Cardiac fibroblast (primary cell): ENCODE results near the gene ZNF628.

Source experiments
- DNase-seq, 2 donors: peaks; one replicate each; pipeline versions ENCODE4 v3.0.0 to v3.0.0-alpha.2; 2010; ENCODE audit warnings: low read depth in 2 of 2
- H3K4me3 ChIP-seq, 2 donors: replicated peaks in 1 of 2; 1 replicate in 1 of 2; 2 replicates in 1 of 2; pipeline ENCODE4 v1.5.1; 2011; ENCODE audit warnings: low read depth in 2 of 2, low read length in 2 of 2, mild to moderate bottlenecking in 2 of 2, moderate library complexity in 1 of 2
- TF ChIP-seq, protein P1 (sequence below): IDR thresholded peaks from one replicate; pipeline ENCODE4 v1.5.1; 2011; ENCODE audit warnings: low read depth, mild to moderate bottlenecking, low read length, inconsistent platforms

The ZNF628 gene

DNA sequence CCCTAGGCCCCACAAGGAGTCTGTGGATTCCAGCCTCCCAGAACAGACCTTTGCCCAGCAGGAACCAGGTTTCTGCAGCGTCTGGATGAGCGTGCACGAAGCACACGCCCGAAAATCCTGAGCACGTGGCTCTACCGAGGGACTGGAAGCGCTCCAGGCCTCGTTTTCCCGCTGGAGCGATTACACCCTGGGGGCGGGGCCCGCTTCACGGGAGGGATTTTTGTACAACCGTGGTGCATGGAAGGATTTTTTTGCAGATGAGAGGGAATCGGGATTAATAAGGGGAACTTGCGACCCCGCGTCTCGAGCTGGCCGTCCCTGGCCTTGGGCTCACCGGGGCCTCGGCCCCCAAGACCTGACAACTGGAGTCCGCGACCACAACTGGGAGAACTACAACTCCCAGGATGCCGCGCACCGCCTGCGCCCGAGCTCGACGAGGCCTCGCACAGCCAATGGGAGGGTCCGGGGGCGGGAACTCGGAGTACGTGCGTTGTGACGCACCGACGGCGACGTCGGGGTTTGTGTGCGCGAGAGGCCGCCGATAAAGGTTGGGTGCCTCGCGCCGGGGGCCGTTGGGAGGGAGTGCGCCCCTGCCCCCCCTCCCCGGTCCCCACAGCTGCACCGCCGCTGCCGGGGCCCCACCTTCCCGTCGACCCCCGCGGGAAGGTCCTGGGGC is at the start of gene ZNF628:
Gene ZNF628, plus strand, starts transcription at position 518 of the 676 bp plus-strand sequence. CDS start 3,294 bp downstream, outside the sequence.
- TF ChIP-seq, protein P1, sequence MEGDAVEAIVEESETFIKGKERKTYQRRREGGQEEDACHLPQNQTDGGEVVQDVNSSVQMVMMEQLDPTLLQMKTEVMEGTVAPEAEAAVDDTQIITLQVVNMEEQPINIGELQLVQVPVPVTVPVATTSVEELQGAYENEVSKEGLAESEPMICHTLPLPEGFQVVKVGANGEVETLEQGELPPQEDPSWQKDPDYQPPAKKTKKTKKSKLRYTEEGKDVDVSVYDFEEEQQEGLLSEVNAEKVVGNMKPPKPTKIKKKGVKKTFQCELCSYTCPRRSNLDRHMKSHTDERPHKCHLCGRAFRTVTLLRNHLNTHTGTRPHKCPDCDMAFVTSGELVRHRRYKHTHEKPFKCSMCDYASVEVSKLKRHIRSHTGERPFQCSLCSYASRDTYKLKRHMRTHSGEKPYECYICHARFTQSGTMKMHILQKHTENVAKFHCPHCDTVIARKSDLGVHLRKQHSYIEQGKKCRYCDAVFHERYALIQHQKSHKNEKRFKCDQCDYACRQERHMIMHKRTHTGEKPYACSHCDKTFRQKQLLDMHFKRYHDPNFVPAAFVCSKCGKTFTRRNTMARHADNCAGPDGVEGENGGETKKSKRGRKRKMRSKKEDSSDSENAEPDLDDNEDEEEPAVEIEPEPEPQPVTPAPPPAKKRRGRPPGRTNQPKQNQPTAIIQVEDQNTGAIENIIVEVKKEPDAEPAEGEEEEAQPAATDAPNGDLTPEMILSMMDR, result no peak
- H3K4me3 ChIP-seq, result peak within 1 kb of the TSS; percentile 53 to 66
- peak; percentile 98 for DNase-seq

DNA sequence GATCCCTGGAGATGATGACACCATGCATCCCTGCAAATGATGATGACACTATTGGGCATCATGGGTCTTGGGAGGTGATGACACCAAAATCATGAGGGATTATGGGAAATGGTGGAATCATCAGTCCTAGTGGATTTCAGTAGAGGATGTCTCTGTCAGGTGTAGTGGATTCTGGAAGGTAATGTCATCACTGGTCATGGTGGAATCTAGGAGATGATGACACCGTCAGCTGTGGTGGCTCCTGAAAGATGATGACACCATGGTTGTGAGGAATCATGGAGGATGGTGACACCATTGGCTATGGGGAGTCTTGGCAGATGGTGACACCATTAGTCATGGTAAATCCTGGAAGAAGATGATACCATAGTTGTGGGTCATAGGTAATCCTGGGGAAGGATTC is 45.2 kb upstream of the ZNF628 start:
- DNase-seq, result no peak
- H3K4me3 ChIP-seq, result no peak overlapping the region
- TF ChIP-seq, protein P1, result no peak

DNA sequence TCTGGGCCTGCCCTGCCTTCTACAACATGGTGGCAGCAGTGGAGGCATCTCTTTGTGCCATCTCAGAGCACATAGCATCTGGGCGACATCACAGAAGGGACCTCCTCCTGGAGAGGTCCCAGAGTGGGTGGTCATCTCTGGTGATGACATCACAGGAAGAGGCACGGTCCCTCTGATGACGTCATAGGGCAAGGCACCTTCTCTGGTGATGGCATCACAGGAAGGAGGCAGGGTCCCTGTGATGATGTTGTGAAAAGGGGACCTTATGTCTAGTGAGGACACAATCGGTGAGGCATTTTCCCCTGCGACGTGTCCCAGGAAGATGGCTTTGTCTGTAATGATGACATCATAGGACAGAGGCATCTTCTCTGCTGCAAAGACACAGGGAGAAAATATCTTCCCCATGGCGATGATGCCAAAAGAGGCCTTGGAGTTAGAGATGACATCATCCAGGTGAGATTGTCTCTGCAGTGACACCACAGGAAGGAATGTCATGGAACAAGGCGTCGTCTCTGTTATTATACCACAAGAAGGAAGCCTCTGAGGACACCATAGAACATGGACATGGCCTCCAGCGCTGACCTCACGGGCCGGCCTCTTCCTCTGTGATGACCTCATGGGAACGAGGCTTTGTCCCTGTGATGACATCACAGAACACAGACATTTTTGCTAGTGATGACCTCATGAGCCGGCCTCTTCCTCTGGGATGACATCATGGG is 44.0 kb upstream of the ZNF628 start:
- DNase-seq, result no peak
- TF ChIP-seq, protein P1, result no peak

DNA sequence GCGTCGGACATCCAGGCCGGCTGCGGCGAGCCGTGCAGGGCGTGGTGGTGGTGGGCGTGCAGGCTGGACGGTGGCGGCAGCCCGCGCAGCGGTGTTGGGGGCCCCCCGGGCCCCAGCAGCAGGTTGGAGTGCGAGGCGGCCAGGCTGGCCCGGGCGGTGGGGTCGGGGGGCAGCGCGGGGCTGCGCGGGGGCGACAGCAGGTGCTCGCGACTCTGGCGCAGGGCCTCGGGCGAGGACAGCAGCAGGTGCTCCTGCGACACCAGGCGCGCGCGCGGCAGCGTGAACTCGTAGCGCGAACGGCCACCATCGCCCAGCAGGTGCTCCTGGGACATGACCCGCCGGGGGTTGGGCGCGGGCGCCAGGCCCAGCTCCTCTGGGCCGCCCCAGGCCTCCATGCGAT is 43.1 kb upstream of the ZNF628 start:
- DNase-seq, result no peak
- TF ChIP-seq, protein P1, result no peak
- H3K4me3 ChIP-seq, result no peak overlapping the region

More for the DNA sequence above, 44.0 kb upstream of the ZNF628 start:
- H3K4me3 ChIP-seq, result no peak overlapping the region

DNA sequence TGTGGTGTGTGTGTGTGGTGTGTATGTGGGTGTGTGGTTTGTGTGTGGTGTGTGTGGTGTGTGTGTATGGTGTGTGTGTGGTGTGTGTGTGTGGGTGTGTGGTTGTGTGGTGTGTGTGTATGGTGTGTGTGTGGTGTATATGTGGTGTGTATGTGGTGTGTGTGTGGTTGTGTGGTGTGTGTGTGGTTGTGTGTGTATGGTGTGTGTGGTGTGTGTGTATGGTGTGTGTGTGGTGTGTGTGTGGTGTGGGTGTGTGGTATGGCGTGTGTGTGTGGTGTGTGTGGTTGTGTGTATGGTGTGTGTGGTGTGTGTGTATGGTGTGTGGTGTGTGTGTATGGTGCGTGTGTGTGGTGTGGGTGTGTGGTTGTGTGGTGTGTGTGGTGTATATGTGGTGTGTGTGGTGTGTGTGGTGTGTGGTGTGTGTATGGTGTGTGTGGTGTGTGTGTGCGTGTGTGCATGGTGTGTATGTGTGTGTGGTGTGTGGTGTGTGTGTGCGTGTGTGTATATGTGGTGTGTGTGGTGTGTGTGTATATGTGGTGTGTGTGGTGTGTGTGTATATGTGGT is 42.0 kb upstream of the ZNF628 start:
- H3K4me3 ChIP-seq, result no peak overlapping the region
- TF ChIP-seq, protein P1, result no peak
- no peak for DNase-seq

DNA sequence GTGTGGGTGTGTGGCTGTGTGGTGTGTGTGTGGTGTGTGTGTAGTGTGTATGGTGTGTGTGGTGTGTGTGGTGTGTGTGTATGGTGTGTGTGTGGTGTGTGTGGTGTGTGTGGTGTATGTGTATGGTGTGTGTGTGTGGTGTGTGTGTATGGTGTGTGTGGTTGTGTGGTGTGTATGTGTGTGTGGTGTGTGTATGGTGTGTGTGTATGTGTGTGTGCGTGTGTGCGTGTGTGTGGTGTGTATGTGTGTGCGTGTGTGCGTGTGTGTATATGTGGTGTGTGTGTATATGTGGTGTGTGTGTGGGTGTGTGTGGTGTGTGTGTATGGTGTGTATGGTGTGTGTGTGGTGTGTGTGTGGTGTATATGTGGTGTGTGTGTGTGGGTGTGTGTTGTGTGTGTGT is 41.4 kb upstream of the ZNF628 start:
- DNase-seq, result no peak
- H3K4me3 ChIP-seq, result no peak overlapping the region
- TF ChIP-seq, protein P1, result no peak
